GM21528 (cell line): ENCODE data around the gene CD300A.
A peak's percentile ranks its signal among the peaks of the same experiment; 100 is the strongest.

ENCODE experiments used
- ATAC-seq: cut with Tn5 transposase; IDR thresholded peaks from one replicate; pipeline ENCODE4 v1.9.1; 2021; ENCODE audit warnings: mild to moderate bottlenecking, moderate library complexity; ENCODE audit not compliant: unreplicated experiment, low FRiP score

Gene CD300A

DNA sequence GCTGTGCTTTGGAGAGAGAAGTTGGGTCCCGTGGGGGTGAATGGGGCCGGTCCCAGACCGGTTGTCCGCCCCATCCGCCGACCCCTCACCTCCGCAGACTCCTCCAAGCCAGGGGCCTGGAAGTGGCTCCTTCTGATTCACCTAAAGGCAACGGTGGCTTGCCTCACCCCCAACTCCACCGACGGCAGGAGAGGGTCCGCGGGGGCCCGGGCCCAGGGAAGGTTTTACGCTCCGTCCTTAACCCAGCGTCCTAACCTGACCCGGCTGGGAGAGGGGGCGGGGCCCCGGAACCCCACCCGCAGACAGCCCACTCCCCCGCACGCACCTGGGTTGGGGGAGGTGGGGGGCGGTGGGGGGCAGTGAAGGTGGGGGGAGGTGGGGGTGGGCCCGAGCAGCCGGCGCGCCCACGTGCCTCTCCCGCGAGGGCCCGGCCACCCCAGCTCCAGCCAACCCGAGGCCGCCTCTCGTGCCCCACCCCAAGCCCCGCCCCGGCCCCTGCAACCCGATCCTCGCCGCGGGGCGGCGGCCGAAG is 12.7 kb upstream of the CD300A start:
- ATAC-seq: no peak

DNA sequence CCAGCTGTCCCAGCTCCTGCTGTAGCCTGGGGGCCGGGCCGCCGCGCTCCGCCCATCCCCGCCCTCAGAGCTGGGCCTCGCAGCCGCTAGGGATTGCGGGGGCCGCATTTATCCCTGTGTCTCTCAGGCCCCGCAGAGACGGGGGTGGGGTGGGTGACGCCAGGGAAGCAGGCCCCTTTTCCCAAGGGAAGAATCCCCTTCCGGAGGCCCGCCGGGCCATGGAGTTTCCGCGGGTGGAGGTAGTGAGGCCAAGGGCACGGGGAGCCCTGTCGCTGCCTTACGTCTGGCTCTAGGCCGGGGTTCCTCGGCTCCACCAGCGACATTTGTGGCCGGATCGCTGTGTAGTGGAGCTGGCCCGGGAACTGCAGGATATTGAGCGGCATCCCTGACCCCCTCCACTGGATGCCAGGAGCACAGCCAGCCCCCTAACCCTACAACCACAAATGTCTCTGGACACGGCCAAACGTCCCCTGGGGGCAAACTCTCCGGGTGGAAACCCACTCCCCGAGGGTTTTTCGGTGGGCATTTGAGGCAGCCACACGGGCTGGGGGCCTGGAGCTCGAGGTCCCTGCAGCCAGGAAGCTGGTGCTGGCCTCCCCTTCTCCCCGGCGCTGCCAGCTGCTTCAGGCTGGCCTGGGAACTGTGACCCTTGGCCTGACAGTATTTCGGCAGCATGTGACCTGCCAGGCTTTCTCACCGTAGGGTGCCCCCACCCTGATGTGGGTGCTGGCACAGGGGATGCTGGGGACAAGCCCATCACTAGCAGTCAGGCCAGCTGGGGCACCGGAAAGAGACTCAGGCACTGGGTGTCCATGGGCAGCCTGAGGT is 12.0 kb upstream of the CD300A start:
- ATAC-seq: peak; percentile 83

- no peak for ATAC-seq
Observed at GRCh38 chr17:74455025-74455545, 11.3 kb upstream of the CD300A start.

DNA sequence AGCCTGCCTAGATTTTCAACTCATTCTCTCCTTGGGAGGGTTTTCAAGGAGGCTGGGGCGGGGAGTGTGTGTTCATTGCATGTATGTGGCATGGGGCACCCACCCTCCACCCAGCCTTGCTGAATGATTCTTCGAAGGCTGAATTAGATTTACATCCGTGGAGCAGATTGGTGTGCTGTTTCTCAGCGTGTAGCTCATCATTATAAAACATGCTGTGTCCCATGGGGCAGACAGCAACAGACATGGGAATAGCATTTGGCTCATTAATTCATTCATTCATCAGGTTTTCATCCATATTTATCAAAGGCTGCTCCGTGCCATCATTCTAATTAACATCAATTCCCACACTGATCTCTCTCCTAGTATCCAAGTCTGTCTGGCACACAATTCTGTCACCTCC is 10.6 kb upstream of the CD300A start:
- no peak for ATAC-seq

- no peak for ATAC-seq
Observed at GRCh38 chr17:74457146-74457819, 9.2 kb upstream of the CD300A start.

DNA sequence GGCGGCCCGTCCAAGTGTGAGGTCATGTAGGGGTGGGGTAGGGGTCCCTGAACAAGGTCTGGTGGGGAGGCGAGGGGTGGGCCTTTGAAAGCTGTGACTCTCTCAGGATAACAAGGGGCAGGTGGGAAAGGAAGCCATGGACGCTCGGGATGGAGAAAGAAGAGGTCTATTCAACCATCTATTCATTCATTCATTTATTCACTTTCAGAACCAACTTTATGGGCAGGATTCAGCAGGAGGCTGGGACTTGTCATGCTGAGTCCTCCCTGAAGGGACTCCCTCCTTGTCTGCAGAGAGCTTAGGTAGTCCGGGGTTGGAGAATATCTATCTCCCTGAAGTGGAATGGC is 8.6 kb upstream of the CD300A start:
- no peak for ATAC-seq

DNA sequence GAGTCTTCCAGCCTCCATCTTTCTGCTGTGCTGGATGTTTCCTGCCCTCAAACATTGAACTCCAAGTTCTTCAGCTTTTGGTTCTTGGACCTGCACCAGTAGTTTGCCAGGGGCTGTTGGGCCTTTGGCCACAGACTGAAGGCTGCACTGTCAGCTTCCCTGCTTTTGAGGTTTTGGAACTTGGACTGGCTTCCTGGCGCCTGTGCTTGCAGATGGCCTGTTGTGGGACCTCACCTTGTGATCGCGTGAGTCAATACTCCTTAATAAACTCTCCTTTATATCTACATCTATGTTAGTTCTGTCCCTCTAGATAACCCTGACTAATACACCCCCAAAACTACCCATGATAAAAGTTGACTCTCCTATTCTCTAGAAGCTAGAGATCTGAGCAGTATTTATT is 7.6 kb upstream of the CD300A start:
- no peak for ATAC-seq

DNA sequence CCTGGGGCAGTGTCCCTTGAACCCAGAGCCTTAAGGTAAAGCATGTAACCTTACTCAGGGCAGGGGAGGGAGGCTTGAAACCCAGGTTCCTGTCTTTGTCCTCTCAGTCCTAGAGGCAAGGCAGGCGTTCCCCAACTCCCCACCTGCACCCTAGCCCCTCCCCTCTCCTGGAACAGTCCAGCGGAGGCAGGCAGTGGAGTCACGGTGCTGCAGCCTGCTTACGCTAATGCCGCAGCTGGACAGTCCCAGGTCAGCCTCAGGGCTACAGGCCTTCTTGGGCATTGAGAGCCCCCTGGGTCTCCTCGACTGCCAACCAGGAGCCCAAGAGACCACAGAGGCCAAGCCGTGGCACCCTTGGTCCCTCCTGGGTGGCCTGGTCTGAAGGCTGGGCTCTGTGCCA is 6.8 kb upstream of the CD300A start:
- no peak for ATAC-seq

DNA sequence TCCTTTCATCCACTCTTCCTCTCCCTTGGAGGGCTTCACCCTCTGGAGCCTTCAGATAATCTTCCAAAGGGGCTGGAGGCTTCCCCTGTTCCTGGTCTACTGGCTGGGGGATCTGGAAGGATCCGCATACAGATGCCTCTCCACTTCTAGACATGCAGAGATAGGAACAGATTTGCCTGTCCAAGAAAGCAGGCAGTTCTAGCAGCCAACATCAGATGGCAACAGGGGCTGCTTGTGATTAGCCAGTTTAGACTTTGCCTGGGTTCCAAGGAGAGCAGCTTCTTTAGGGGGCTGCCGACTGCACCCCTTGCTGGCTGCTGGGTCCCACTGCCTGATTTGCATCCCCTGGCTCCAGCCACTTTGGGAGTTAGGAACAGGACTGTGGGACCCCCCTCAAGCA is 6.2 kb upstream of the CD300A start:
- no peak for ATAC-seq

DNA sequence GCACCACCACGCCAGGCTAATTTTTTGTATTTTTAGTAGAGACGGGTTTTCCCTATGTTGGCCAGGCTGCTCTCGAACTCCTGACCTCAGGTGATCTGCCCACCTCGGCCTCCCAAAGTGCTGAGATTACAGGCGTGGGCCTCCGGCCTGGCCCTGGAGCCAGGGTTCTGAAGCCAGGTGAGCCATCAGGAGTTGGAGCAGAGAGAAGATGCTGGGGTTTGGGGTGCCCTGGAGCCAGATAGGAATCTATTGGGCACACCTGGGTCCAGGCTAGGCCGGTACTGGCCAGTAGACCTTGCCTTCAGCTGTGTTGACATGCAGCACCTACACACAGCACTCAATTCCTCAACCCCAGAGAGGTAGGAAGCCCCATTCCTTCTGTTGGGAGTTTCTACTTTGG is 5.4 kb upstream of the CD300A start:
- no peak for ATAC-seq

DNA sequence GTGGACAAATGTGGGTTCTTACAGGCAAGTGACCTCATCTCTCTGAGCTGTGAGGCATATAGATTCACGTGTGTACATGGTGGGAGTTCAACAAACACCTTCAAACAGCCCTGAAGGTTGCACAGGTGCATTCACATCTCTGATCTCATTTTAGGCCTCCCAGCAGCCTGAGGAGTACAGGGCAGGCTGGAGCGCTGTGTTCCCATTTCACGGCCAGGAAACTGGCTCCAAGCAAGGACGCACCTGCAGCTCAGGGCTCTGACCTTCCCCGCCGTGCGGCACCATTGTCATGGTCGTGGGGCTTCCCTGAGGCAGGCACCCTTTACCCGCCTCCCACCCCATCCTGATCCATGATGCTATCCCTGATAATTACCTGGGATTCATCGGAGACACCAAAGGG is 4.8 kb upstream of the CD300A start:
- ATAC-seq: no peak

GRCh38 chr17:74464730-74465377 is 1.6 kb upstream of the CD300A start:
- no peak for ATAC-seq

GRCh38 chr17:74465378-74466110 is 890 bp upstream of the CD300A start:
- ATAC-seq: no peak

DNA sequence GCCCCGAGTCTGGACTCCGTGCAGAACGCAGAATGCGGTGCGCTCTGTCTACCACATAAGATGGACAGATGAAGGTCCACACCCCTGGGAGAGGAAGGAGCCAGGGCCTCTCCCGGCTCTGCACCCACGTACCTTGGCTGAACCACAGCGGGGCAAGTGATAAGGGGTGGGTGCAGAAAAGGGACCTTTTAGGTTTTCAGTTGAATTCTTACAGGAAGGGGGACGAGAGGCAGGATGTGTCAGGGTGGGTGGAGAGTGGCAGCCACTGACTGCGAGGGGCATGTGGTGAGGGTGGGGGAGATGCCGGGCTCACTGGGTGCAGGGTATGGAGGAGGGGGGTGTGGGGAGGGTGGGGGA is 372 bp downstream of the CD300A start:
- ATAC-seq: no peak

DNA sequence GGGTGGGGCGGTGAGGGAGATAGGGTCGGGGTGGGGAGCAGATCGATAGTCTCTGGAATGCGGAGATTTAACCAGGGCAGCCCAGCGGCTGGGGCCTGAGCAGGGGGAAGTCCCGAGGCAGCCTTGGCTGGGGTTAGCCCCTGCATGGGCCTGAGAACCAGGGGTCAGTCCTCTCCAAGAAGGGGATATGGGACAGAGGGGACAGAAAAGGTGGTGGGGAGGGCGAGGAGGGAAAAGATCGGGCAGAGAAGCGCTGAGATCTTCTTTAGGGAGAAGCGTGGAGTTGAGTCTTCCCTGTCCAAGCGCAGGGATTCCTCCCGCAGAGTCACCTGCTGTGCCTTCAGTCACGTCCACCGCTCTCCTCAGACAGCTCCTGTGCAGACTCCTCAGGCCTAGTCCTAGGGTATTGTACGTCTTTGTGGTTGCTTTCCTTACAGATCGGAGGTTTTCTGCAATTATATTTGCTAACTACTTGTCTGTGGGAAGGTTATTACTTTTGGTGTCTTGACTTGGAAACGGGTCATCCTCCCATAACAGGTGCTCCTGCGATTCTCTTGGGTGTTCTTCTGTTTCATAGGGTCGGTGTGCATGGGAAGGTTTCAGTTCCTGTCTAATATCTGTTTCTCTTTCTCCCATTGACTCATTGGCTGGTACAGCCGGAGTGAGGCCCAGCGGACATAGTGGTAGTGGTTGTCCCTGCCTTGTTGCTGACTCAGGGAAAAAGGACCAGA is 952 bp downstream of the CD300A start:
- peak; percentile 53 for ATAC-seq

GRCh38 chr17:74471341-74471740 is 4.9 kb downstream of the CD300A start:
- no peak for ATAC-seq

GRCh38 chr17:74472890-74473289 is 6.5 kb downstream of the CD300A start:
- ATAC-seq: no peak

DNA sequence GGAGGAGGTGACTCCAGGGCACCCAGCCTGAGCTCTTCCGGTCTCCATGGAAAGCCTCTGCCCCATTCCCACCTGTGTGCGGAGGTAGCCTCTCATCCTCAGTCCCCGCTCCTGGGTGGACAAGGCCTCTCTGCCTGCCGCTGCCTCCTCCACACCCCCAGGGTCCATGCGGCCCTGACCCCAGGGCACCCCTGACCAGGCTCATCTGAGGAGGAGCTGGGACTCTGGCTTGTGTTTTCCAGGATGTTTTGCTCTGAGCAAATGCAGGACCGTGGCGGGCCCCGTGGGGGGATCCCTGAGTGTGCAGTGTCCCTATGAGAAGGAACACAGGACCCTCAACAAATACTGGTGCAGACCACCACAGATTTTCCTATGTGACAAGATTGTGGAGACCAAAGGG is 6.9 kb downstream of the CD300A start:
- ATAC-seq: no peak

DNA sequence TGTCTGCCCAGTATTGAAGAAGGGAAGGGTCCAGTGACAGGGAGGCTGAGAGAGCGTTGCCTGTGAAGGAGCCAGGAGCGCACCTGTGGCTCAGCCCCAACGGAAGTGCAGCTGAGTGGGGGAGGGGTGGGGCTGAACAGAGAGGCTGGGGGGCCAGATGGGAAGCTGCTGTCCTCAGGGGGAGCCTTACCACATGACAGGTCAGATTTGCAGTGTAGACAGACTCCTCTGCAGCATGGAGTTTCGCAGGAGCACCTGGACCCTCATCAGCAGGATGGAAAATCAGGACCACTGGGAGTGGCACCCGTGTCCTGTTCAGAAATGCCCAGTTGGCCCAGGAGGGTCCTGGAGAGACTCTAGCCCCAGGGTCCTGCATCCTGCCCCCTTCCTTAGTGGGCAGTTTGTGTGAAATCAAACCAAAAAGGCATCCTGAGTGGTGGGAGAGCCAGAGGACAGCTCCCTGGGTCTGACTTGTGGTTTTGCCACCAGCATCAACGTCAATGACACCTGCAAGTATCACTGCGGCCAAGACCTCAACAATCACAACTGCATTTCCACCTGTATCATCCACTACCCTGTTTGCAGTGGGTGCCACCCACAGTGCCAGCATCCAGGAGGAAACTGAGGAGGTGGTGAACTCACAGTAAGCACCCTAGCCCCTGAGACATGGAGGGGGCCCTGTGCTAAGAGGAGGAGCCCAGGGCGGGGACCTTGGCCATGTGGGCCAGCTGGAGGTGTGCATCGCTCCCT is 7.8 kb downstream of the CD300A start:
- ATAC-seq: no peak
